Dedifferentiated amniotic fluid mesenchymal stem cell (primary cell): ENCODE results near the gene GBGT1.
"Not testable (repeated sequence)": the region's sequence is repeated elsewhere in the genome, so short reads cannot be mapped to it uniquely, and the experiment has no call there.

ENCODE experiments used
- DNase-seq: peaks from one replicate; pipeline ENCODE4 v3.0.0-alpha.2; 2016; ENCODE audit errors: extremely low spot score

Gene GBGT1

GRCh38 chr9:133163504-133164172 is at the start of gene GBGT1:
Gene GBGT1, minus strand, starts transcription at chr9:133163914. Its CDS starts 1,502 bp downstream, at chr9:133162412.
- DNase-seq = no peak

DNA sequence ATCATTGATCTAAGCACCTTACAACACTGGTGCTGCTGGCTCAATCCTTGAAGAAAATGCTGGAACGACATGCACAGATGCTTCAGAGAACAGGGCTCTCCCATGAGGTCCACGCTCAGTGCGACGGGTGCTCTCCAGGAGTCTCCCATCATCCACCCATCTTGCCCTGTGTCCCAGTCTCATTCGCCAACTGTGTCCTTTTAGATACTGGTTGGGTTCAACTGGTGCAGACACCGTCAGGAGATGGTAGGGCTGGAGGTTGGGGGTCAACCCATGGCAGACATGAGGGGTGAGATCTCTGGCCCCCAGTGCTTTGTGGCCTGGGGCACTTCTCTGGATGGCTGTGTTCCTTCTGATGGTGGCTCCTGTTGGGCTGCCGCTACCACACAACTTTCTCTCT is 46.9 kb upstream of the GBGT1 start:
- no peak for DNase-seq

DNA sequence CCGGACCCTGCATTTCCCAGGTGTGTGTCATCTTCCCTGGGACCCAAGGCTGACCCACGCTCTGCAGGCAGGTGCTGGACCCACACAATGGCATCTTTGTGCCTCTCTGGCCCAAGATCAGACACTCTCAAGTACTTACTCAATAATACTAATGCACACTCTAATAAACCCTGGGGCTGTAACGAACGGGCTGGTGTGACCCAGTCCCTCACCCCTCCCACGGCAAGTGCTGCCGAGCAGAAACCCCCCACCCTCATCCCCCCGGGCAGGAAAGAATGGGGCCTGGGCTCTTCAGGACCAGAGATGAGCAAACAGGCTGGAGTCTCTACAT is 46.5 kb upstream of the GBGT1 start:
- DNase-seq = no peak

GRCh38 chr9:133209327-133210201 is 45.9 kb upstream of the GBGT1 start:
- not testable (repeated sequence) for DNase-seq

GRCh38 chr9:133208880-133209300 is 45.2 kb upstream of the GBGT1 start, which contains the start of gene OBP2B:
Gene OBP2B, minus strand, starts transcription at chr9:133209250. Its CDS starts 51 bp downstream, at chr9:133209199.
- DNase-seq = not testable (repeated sequence)

DNA sequence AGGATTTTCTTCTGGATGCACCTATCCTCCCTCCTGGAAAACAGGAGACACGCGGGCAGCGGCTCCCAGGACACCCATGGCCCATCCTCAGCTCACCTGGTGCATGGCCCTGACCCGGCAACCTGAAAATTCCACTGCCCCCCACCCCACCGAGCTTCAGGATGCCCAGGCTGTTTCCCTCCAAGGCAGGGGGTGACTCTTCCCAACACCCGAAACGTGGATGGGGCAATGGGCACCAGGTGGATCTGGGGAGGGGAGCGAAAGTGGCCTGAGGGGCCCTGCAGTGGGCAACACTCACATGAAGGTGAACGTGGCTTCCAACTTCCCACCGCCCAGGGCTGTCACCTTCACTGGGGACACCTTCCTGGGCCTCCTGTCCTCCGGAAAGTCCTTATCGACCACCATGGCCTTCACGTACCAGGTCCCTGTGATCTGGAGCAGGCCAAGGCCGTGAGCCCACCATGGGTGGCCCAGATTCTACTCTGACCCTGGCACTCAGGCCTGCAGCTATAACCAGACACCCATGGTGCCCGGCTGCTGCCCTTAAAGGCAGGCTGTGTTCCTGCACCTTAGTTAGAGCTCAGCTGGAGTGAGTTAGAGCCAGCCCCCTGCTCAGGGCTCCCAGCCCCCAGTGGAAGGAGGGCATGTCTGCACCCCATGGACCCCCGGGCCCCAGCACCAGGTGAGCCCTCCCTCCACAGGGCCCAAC is 44.6 kb upstream of the GBGT1 start:
- not testable (repeated sequence) for DNase-seq

GRCh38 chr9:133207540-133208170 is 43.9 kb upstream of the GBGT1 start:
- no peak for DNase-seq

DNA sequence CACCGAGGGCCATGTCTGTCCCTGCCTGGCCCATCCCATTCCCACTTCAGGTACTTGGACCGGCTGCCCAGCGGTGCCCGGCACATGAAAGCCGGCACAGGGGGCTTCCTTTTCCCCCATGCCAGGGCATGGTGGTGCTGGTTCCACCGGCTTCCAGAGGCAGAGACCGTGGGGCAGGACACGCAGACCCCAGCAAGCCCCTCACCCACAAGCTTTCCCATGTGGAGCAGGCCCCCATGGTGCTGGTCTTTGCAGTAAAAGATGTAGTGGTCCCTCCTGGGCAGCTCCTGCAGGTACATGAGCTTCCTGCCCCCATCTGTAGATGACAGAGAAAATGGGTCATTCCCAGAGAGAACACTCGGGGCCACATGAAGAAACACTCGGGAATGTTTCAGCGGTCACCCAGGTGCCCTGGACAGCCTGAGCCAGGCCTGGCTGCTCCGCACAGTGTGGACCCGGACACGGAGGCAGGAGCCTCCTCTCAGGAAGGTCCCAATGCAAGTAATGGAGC is 43.4 kb upstream of the GBGT1 start:
- DNase-seq = no peak

GRCh38 chr9:133205996-133206931 is 42.5 kb upstream of the GBGT1 start:
- no peak for DNase-seq

DNA sequence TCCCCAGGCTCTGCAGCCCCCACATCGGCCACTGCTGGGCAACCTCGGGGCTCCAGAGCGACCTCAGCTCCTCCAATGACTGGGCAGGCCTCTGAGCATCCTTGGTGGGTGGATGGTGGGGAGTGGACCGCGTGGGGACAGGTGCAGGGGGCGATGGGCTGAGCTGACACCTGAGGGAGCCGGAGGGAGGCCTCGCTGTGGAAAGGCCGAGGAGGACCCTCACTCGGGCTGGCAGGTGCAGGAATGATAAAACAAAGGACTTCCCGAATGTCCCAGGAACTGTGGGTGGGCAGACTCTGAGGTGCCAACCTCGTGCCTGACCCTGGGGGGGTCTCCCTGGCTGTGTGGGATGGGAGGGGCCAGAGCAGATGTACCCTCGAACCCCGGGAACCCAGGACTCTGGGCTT is 41.8 kb upstream of the GBGT1 start:
- DNase-seq = not testable (repeated sequence)

DNA sequence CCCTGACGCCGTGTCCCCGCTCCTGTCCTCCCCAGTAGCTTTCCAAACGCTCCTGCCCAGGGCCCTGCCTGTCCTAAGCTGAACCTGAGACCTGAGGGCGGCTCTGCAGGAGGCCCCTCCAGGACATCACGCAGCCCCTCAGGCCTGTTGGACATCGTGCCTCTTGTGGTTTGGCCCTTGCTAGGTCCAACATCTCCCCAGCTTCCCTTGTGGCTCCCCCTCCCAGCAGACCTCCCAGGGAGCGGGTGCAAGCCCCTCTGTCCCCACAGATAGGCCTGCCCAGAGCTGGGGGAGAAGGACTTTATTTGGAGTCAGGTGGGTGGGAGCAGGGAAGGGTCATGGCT is 41.3 kb upstream of the GBGT1 start:
- DNase-seq = no peak

GRCh38 chr9:133204335-133204992 is 40.8 kb upstream of the GBGT1 start:
- DNase-seq = no peak

GRCh38 chr9:133203506-133204075 is 39.9 kb upstream of the GBGT1 start:
- no peak for DNase-seq

DNA sequence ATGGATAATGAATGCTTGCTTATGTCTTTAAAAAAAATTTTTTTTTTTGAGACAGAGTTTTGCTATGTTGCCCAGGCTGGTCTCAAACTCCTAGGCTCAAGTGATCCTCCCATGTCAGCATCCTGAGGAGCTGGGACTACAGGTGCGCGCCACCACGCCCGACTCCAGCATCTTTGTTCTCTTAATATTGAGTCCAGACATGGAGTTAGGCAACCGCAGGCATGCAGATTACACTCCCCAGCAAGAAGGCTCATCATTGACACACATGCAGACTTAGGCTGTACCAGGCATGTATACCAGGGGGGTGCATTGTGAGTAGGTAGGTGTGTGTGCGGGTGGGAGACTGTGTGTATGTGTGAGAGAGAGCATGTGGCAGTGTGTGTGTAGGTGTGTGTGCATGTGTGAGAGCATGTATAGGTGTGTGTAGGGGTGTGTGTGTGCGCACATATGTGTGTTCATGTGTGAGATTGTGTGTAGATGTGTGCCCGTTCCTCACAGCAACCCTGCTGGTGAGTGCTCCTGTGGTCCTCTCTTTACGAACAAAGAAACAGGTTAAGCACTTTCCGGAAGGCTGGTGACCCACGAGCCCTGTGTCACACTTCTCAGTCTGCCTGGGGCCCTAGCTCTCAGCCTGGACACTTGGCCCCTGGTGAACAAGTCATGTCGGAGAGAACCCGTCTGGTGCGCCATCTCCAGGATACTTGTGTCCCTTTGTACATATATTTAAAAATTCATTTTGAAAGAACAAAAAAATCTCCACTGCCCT is 39.2 kb upstream of the GBGT1 start:
- DNase-seq = no peak

- DNase-seq = no peak
These were observed 38.4 kb upstream of the GBGT1 start for GRCh38 chr9:133202145-133202513.

- DNase-seq = no peak
These were observed 37.9 kb upstream of the GBGT1 start for GRCh38 chr9:133201424-133202144.

DNA sequence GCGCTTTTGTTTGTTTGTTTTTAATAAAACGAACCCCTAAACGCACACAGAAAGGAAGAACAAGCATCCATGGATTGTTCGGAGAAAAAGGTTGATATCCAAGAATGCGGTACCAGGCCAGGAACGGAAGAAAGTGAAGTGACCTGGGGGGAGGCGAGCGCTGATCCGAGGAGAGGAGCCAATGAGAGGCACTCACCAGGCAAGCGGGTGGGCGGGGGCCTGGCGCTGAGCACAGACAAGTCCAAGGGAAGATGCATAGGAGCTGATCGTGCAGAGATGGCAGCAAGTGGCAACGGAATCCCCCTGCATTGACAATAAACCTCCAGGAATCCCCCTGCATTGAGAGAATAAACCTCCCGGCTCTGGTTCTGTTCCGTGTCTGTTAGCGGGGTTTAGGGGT is 36.9 kb upstream of the GBGT1 start:
- no peak for DNase-seq

- no peak for DNase-seq
These were observed 36.1 kb upstream of the GBGT1 start for GRCh38 chr9:133199648-133200321.
